GM21737 (cell line): ENCODE results near the gene CXCL13.
"Not testable (repeated sequence)": the region's sequence is repeated elsewhere in the genome, so short reads cannot be mapped to it uniquely, and the experiment has no call there.

ENCODE experiments used
- ATAC-seq: cut with Tn5 transposase; IDR thresholded peaks from one replicate; pipeline ENCODE4 v1.9.1; 2021; ENCODE audit warnings: mild to moderate bottlenecking, moderate library complexity; ENCODE audit not compliant: unreplicated experiment

CXCL13 gene

GRCh38 chr4:77652237-77652897 is 46.7 kb downstream of the CXCL13 start:
- no peak for ATAC-seq

- ATAC-seq = no peak
Observed at GRCh38 chr4:77653162-77653758, 47.6 kb downstream of the CXCL13 start.

- not testable (repeated sequence) for ATAC-seq
Observed at GRCh38 chr4:77660318-77660717, 54.7 kb downstream of the CXCL13 start.
